Astrocyte of the cerebellum (primary cell): Measurements from ENCODE around the gene SUCLA2.
A peak's percentile ranks its signal among the peaks of the same experiment; 100 is the strongest.
"Not testable (repeated sequence)": the region's sequence is repeated elsewhere in the genome, so short reads cannot be mapped to it uniquely, and the experiment has no call there.

Experiments used
- DNase-seq: peaks from one replicate; pipeline ENCODE4 v3.0.0-alpha.2; 2011; ENCODE audit warnings: low read depth
- H3K4me3 ChIP-seq: 2 replicates; pipeline ENCODE4 v1.5.1; 2011; ENCODE audit warnings: mild to moderate bottlenecking, low read depth, low read length, moderate library complexity
- CTCF ChIP-seq: IDR thresholded peaks from 2 replicates; pipeline ENCODE4 v1.5.1; 2012; ENCODE audit warnings: low read length, low read depth, moderate library complexity, mild to moderate bottlenecking; ENCODE audit errors: missing control alignments
- in situ Hi-C: cut with HindIII; loops from 2 replicates; pipeline ENCODE4 v1.10.0; 2017; ENCODE audit warnings: low sequenced_read_pairs

SUCLA2 gene

DNA sequence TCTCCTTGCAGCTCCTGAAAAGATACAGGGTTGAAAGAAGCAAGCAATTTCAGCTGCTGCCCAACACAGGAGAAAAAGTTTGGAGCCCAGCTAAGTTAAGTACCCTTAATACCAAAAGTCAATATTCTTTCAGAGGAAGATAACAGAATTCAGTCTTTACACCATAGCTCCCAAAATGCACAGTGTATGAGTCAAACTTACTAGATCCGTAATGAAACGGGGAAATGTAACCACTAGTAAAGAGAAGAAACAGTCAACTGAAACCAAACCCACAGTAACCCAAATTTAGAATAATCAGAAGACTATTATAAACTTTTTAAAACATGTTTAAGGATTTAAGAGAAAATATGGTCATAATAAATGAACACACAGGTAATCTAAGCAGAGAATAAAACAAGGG, 45.2 kb downstream of the SUCLA2 start:
- no peak for TF ChIP-seq CTCF
- in situ Hi-C loops, result no loop called here
- no peak for DNase-seq
- H3K4me3 ChIP-seq, result no peak overlapping the region

DNA sequence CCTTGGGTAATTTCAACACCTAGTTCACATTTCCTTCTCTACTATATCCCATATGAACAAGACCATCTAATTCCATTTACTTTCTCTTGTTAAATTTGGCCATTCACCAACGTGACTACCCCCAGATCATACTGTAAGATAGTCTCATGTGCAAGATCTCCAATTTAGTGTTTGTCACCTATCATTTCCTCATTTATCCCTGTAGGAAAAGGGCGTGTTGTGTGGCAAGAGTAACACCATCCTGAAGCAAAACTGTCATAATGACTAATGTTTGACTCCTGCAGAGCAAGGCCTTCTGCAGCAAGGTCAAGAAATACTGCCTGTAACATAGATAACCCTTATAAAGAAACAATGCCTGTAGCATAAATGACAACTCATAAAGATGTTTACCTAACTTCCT, 51.3 kb downstream of the SUCLA2 start:
- no peak for TF ChIP-seq CTCF
- DNase-seq, result no peak
- no peak overlapping the region for H3K4me3 ChIP-seq
- in situ Hi-C loops, result no loop called here

DNA sequence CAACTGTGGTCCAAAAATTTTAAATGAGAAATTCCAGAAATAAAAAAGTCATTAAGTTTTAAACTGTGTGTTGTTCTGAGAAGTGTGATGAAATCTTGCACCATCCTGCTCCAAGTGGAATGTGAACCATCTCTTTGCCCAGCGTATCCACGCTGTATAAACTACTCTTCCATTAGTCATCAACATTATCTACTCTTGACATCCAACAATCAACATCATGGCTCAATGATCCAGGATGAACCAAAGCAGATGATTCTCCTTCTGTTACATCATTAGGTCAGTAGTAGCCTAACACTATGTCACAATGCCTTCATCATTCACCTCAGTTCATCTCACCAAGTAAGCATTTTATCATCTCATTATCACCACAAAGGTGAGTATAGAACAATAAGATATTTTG, 55.3 kb downstream of the SUCLA2 start:
- in situ Hi-C loops, result no loop called here
- no peak for TF ChIP-seq CTCF
- DNase-seq, result no peak
- no peak overlapping the region for H3K4me3 ChIP-seq

DNA sequence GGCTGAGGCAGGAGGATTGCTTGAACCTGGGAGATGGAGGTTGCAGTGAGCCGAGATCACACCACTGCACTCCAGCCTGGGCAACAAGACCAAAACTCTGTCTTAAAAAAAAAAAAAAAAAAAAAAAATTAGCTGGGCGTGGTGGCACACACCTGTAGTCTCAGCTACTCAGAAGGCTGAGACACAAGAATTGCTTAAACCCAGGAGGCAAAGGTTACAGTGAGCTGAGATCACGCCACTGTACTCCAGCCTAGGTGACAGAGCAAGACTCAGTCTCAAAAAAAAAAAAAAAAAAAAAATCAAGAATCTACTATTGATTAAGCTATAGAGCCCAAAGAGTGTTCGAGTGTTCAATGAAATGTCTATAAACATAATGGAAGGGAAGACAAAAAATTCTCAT, 55.9 kb downstream of the SUCLA2 start:
- in situ Hi-C loops, DNase-seq, H3K4me3 ChIP-seq: not testable (repeated sequence)

GRCh38 chr13:47934371-47934770, 66.7 kb downstream of the SUCLA2 start:
- in situ Hi-C loops, result no loop called here
- DNase-seq, result peak; percentile 91
- TF ChIP-seq CTCF, result no peak
- H3K4me3 ChIP-seq, result no peak overlapping the region

- no peak overlapping the region for H3K4me3 ChIP-seq
- no peak for TF ChIP-seq CTCF
- DNase-seq, result peak; percentile 81
- in situ Hi-C loops, result no loop called here
Observed at GRCh38 chr13:47932950-47933923, 67.8 kb downstream of the SUCLA2 start.

DNA sequence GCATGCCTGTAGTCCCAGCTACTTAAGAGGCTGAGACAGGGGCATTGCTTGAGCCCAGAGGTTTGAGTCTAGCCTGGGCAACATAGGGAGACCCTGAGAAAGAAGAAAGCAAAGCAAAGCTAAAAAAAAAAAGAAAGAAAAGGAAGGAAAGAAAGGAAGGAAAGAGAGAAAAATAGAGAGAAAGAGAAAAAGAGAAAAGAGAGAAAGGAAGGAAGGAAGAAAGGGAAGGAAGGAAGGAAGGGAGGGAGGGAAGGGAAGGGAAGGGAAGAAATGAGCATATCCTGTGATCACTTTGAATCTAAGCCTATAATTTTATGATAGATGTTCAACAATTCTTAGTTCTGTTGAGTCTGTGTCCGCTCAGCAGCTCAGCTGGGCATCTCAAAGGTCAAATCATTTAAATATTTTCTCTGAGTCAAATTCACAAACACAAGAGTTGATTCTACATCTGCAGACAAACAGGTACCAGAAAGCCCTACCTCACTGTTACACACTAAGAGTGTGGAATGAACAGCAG, 70.4 kb downstream of the SUCLA2 start:
- no peak for TF ChIP-seq CTCF
- no peak overlapping the region for H3K4me3 ChIP-seq
- DNase-seq, result no peak
- in situ Hi-C loops, result no loop called here
